GM18909 (cell line): ENCODE results near the gene SLC45A1.

ENCODE experiments used
- ATAC-seq: cut with Tn5 transposase; IDR thresholded peaks from one replicate; pipeline ENCODE4 v1.9.1; 2021; ENCODE audit warnings: mild to moderate bottlenecking; ENCODE audit not compliant: unreplicated experiment, poor library complexity

SLC45A1 gene

GRCh38 chr1:8307628-8308027, 10.3 kb upstream of the SLC45A1 start:
- ATAC-seq = no peak

- no peak for ATAC-seq
These were observed 6.7 kb upstream of the SLC45A1 start for GRCh38 chr1:8311068-8311718.

- no peak for ATAC-seq
These were observed 5.4 kb upstream of the SLC45A1 start for GRCh38 chr1:8312235-8313218.

GRCh38 chr1:8313231-8313630, 4.7 kb upstream of the SLC45A1 start:
- no peak for ATAC-seq

- ATAC-seq = no peak
These were observed 3.3 kb upstream of the SLC45A1 start for GRCh38 chr1:8314346-8315280.

GRCh38 chr1:8315573-8316475, 2.1 kb upstream of the SLC45A1 start:
- no peak for ATAC-seq

GRCh38 chr1:8318436-8318835, 522 bp downstream of the SLC45A1 start:
- no peak for ATAC-seq

GRCh38 chr1:8321612-8322011, 3.7 kb downstream of the SLC45A1 start:
- ATAC-seq = no peak

GRCh38 chr1:8323706-8324105, 5.8 kb downstream of the SLC45A1 start:
- ATAC-seq = no peak

GRCh38 chr1:8324176-8324810, 6.4 kb downstream of the SLC45A1 start:
- ATAC-seq = no peak

GRCh38 chr1:8325771-8326170, 7.9 kb downstream of the SLC45A1 start:
- ATAC-seq = no peak

- ATAC-seq = no peak
These were observed 8.4 kb downstream of the SLC45A1 start for GRCh38 chr1:8326265-8326664.

GRCh38 chr1:8328271-8328670, 10.4 kb downstream of the SLC45A1 start:
- no peak for ATAC-seq

GRCh38 chr1:8329439-8329838, 11.5 kb downstream of the SLC45A1 start:
- ATAC-seq = no peak

- ATAC-seq = no peak
These were observed 11.9 kb downstream of the SLC45A1 start for GRCh38 chr1:8329858-8330257.

- ATAC-seq = no peak
These were observed 12.6 kb downstream of the SLC45A1 start for GRCh38 chr1:8330271-8331125.

- ATAC-seq = no peak
These were observed 14.9 kb downstream of the SLC45A1 start for GRCh38 chr1:8332806-8333205.
